ENCODE results near the gene U2AF2. TPM values are rescaled to one million over a fixed set of nuclear protein-coding genes. Genes with fewer than 3 reads are reported as not detected.

U2AF2 gene
- total RNA-seq, 2 experiments from 2014 or later, result 211 to 264 TPM

DNA sequence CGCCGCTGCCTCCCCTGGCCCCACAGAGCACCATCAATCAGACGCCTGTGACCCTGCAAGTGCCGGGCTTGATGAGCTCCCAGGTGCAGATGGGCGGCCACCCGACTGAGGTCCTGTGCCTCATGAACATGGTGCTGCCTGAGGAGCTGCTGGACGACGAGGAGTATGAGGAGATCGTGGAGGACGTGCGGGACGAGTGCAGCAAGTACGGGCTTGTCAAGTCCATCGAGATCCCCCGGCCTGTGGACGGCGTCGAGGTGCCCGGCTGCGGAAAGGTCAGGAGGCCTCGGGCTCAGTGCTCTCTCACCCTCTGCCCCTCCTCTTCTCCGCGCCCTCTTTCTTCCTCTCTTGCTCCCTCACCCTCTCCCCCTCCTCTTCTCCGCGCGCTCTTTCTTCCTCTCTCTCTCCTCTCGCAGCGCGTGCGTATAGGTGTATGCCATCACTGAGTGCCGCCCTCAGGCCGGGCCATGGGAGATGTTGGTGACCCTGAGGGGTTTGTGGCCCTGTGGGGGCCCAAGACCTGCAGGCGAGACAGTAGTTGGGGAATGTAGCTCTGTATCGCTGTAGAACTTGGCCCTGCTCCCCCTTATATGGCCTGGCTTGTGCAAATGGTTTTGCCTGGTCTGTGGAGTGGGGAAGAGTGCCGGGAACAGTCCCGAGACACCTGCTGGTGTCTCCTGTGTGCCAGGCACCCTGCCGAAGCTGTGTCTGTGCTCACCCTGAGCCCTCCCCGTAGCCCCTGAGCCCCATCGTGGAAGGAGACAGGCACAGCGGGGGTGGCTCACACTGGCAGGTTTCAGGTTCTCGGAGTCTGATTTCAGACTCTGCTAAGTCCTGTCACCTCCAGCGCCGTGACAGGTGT, 14.8 kb downstream of the U2AF2 start:
- H3K4me3 ChIP-seq (ENCODE audit: low read depth, low read length, poor library complexity, severe bottlenecking), result no peak overlapping the region
- TF ChIP-seq, protein P1, sequence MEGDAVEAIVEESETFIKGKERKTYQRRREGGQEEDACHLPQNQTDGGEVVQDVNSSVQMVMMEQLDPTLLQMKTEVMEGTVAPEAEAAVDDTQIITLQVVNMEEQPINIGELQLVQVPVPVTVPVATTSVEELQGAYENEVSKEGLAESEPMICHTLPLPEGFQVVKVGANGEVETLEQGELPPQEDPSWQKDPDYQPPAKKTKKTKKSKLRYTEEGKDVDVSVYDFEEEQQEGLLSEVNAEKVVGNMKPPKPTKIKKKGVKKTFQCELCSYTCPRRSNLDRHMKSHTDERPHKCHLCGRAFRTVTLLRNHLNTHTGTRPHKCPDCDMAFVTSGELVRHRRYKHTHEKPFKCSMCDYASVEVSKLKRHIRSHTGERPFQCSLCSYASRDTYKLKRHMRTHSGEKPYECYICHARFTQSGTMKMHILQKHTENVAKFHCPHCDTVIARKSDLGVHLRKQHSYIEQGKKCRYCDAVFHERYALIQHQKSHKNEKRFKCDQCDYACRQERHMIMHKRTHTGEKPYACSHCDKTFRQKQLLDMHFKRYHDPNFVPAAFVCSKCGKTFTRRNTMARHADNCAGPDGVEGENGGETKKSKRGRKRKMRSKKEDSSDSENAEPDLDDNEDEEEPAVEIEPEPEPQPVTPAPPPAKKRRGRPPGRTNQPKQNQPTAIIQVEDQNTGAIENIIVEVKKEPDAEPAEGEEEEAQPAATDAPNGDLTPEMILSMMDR (conservative IDR thresholded peaks at IDR 0.05; ENCODE audit: low read length), result no peak
- no peak for TF ChIP-seq EZH2phosphoT487 (IDR thresholded peaks at IDR 0.05; ENCODE audit: borderline replicate concordance, low read depth, low read length)
- no peak overlapping the region for H3K4me2 ChIP-seq (ENCODE audit: low read length)
- H3K4me1 ChIP-seq (ENCODE audit: insufficient read depth, low read length, poor library complexity, severe bottlenecking), result peaks cover 17% of the 10 kb centered on the region
- peaks cover 32% of the 10 kb centered on the region; the same call in 1 of the 2 replicates for H3K79me2 ChIP-seq (ENCODE audit: insufficient read depth, low read depth, low read length)
- CTCF ChIA-PET (ENCODE audit: unreplicated experiment), result interaction anchor here (0.6 kb wide), 1 partner anchor 603 kb away, joined by 5 read pairs; no protein-coding TSS in a partner anchor
- H2AFZ ChIP-seq (ENCODE audit: low read length), result no peak overlapping the region
- intact Hi-C loops (cut with micrococcal nuclease; ENCODE audit: unreplicated experiment), result no loop called here
- POLR2A ChIA-PET, result no interaction called here
- no peak overlapping the region for H3K27ac ChIP-seq (ENCODE audit: low read depth, low read length, poor library complexity, severe bottlenecking)
- H4K20me1 ChIP-seq (ENCODE audit: insufficient read depth, low read length), result no peaks in the 10 kb centered on the region; the same call in 1 of the 2 replicates
- DNase-seq (ENCODE audit: low spot score), result no peak
- no peaks in the 10 kb centered on the region for H3K9me2 ChIP-seq (ENCODE audit: insufficient read depth, low read length)
- H3K36me3 ChIP-seq (ENCODE audit: insufficient read depth, low read length), result peaks cover 95% of the 10 kb centered on the region
- no peaks in the 10 kb centered on the region for H3K9me3 ChIP-seq (ENCODE audit: low read length)
- no TSS peak for BruUV-seq (replicated peaks)

DNA sequence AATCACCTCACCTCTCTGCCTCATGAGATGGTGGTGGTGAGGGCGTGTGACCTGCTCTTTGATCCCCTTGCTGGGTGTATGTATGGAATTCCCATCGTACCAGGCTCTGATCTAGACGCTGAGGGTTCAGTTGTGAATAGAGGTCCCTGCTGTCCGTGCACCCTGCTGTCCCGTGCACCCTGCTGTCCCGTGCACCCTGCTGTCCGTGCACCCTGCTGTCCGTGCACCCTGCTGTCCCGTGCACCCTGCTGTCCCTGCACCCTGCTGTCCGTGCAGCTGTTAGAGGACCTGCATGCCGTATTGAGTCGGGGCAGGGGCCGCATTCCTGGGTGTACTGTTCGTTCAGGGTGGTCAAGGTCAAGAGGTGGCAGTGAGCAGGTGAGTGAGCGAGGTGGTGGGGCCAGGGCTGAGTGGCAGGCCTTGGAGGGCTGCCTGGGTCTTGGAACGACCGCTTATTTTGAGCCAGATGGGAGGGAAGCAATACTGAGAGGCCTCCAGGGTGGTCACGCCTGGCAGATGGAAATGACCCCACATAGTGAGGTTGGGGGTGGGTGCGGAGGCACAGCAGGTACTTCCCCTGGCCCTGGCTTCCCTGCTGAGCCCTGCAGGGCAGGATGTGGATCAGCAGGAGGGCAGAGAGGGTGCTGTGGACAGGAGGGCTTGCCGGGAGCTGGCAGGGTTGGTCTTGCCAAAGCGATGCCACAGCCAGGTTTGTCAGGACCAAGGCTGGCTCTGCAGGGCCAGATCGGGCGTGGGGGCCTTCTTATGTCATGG, 15.6 kb downstream of the U2AF2 start:
- H3K79me2 ChIP-seq (ENCODE audit: insufficient read depth, low read depth, low read length), result peaks cover 36% of the 10 kb centered on the region
- ChIA-PET CTCF (ENCODE audit: unreplicated experiment) (interaction anchor here (0.6 kb wide), 1 partner anchor 187 kb away, joined by 3 read pairs; no protein-coding TSS in a partner anchor), POLR2A (no interaction called here)
- BruUV-seq (replicated peaks), result no TSS peak
- H4K20me1 ChIP-seq (ENCODE audit: insufficient read depth, low read length), result no peaks in the 10 kb centered on the region; the same call in 1 of the 2 replicates
- no peak overlapping the region for H3K4me3 ChIP-seq (ENCODE audit: low read depth, low read length, poor library complexity, severe bottlenecking)
- no peaks in the 10 kb centered on the region for H3K9me2 ChIP-seq (ENCODE audit: insufficient read depth, low read length)
- peaks cover 17% of the 10 kb centered on the region for H3K4me1 ChIP-seq (ENCODE audit: insufficient read depth, low read length, poor library complexity, severe bottlenecking)
- no peak for TF ChIP-seq EZH2phosphoT487 (IDR thresholded peaks at IDR 0.05; ENCODE audit: borderline replicate concordance, low read depth, low read length)
- TF ChIP-seq, protein P1 (conservative IDR thresholded peaks at IDR 0.05; ENCODE audit: low read length), result no peak
- H3K9me3 ChIP-seq (ENCODE audit: low read length), result no peaks in the 10 kb centered on the region
- intact Hi-C loops (cut with micrococcal nuclease; ENCODE audit: unreplicated experiment), result no loop called here
- H2AFZ ChIP-seq (ENCODE audit: low read length), result no peak overlapping the region
- no peak for DNase-seq (ENCODE audit: low spot score)
- H3K36me3 ChIP-seq (ENCODE audit: insufficient read depth, low read length), result peaks cover 95% of the 10 kb centered on the region
- no peak overlapping the region for H3K4me2 ChIP-seq (ENCODE audit: low read length)
- no peak overlapping the region for H3K27ac ChIP-seq (ENCODE audit: low read depth, low read length, poor library complexity, severe bottlenecking)

Data from OCI-LY7 (cell line).